ENCODE results near the gene KIF13A. TPM values are rescaled to one million over a fixed set of nuclear protein-coding genes. Genes with fewer than 3 reads are reported as not detected.
A peak's percentile ranks its signal among the peaks of the same experiment; 100 is the strongest.

KIF13A gene
- total and polyA plus RNA-seq, 9 of the 15 experiments (the other 6 are each of a cell fraction or from before 2014, with no cell fraction given): 3.6 to 44.3 (median 29.7) TPM

- 0 out of 2 replicates have a peak, but pooled peaks have one; percentile 53 for TF ChIP-seq XRCC3 (IDR thresholded peaks at IDR 0.05)
- TF ChIP-seq CBX5 (IDR thresholded peaks at IDR 0.05; ENCODE audit: borderline replicate concordance, low read depth): peak; percentile 61; the same call in 1 of the 2 replicates
- TF ChIP-seq ARNT (IDR thresholded peaks at IDR 0.05): peak in 1 of 2 experiments; percentile 69; a peak in 2 of 4 replicates
- TF ChIP-seq RBM25 (IDR thresholded peaks at IDR 0.05; ENCODE audit: low read depth, low read length, severe bottlenecking): peak; percentile 43
- TF ChIP-seq, protein P1, sequence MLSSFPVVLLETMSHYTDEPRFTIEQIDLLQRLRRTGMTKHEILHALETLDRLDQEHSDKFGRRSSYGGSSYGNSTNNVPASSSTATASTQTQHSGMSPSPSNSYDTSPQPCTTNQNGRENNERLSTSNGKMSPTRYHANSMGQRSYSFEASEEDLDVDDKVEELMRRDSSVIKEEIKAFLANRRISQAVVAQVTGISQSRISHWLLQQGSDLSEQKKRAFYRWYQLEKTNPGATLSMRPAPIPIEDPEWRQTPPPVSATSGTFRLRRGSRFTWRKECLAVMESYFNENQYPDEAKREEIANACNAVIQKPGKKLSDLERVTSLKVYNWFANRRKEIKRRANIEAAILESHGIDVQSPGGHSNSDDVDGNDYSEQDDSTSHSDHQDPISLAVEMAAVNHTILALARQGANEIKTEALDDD (IDR thresholded peaks at IDR 0.05): no peak
- TF ChIP-seq, protein P2, sequence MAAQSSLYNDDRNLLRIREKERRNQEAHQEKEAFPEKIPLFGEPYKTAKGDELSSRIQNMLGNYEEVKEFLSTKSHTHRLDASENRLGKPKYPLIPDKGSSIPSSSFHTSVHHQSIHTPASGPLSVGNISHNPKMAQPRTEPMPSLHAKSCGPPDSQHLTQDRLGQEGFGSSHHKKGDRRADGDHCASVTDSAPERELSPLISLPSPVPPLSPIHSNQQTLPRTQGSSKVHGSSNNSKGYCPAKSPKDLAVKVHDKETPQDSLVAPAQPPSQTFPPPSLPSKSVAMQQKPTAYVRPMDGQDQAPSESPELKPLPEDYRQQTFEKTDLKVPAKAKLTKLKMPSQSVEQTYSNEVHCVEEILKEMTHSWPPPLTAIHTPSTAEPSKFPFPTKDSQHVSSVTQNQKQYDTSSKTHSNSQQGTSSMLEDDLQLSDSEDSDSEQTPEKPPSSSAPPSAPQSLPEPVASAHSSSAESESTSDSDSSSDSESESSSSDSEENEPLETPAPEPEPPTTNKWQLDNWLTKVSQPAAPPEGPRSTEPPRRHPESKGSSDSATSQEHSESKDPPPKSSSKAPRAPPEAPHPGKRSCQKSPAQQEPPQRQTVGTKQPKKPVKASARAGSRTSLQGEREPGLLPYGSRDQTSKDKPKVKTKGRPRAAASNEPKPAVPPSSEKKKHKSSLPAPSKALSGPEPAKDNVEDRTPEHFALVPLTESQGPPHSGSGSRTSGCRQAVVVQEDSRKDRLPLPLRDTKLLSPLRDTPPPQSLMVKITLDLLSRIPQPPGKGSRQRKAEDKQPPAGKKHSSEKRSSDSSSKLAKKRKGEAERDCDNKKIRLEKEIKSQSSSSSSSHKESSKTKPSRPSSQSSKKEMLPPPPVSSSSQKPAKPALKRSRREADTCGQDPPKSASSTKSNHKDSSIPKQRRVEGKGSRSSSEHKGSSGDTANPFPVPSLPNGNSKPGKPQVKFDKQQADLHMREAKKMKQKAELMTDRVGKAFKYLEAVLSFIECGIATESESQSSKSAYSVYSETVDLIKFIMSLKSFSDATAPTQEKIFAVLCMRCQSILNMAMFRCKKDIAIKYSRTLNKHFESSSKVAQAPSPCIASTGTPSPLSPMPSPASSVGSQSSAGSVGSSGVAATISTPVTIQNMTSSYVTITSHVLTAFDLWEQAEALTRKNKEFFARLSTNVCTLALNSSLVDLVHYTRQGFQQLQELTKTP (IDR thresholded peaks at IDR 0.05; ENCODE audit: low read depth in 1 of 2, partially characterized antibody in 2 of 2): peak in 1 of 2 experiments; percentile 75
Observed at GRCh38 chr6:17894905-17895304, 92.5 kb downstream of the KIF13A start (continued).
